ENCODE results near the gene FLVCR1. TPM values are rescaled to one million over a fixed set of nuclear protein-coding genes. Genes with fewer than 3 reads are reported as not detected.
"Not testable (repeated sequence)": the region's sequence is repeated elsewhere in the genome, so short reads cannot be mapped to it uniquely, and the experiment has no call there.

FLVCR1 gene
- total RNA-seq, 1 donor from 2014 or later = 4.9 TPM

- H3K4me1 Mint-ChIP-seq (ENCODE audit: unreplicated experiment) = peaks cover 11% of the 10 kb centered on the region
- no peak overlapping the region for H3K27ac Mint-ChIP-seq (ENCODE audit: unreplicated experiment)
- no peaks in the 10 kb centered on the region for H3K27me3 Mint-ChIP-seq (ENCODE audit: unreplicated experiment)
- no peak overlapping the region for H3K4me3 Mint-ChIP-seq (ENCODE audit: unreplicated experiment)
- peaks cover 9% of the 10 kb centered on the region for H3K36me3 Mint-ChIP-seq (ENCODE audit: unreplicated experiment)
- no peaks in the 10 kb centered on the region for H3K9me3 Mint-ChIP-seq (ENCODE audit: unreplicated experiment)
- no peak for DNase-seq (ENCODE audit: extremely low spot score, unreplicated experiment)
- no peak for TF ChIP-seq CTCF (IDR thresholded peaks at IDR 0.05)
Observed at GRCh38 chr1:212862111-212862690, 4.1 kb downstream of the FLVCR1 start.

- DNase-seq (ENCODE audit: extremely low spot score, unreplicated experiment); H3K4me3 Mint-ChIP-seq (ENCODE audit: unreplicated experiment); H3K4me1 Mint-ChIP-seq (ENCODE audit: unreplicated experiment); H3K9me3 Mint-ChIP-seq (ENCODE audit: unreplicated experiment); H3K27me3 Mint-ChIP-seq (ENCODE audit: unreplicated experiment); H3K27ac Mint-ChIP-seq (ENCODE audit: unreplicated experiment): not testable (repeated sequence)
- peaks cover 10% of the 10 kb centered on the region for H3K36me3 Mint-ChIP-seq (ENCODE audit: unreplicated experiment)
Observed at GRCh38 chr1:212863345-212863744, 5.3 kb downstream of the FLVCR1 start.

GRCh38 chr1:212864201-212864600 is 6.1 kb downstream of the FLVCR1 start:
- peaks cover 10% of the 10 kb centered on the region for H3K36me3 Mint-ChIP-seq (ENCODE audit: unreplicated experiment)
- no peak overlapping the region for H3K4me3 Mint-ChIP-seq (ENCODE audit: unreplicated experiment)
- H3K4me1 Mint-ChIP-seq (ENCODE audit: unreplicated experiment) = peaks cover 3% of the 10 kb centered on the region
- H3K27ac Mint-ChIP-seq (ENCODE audit: unreplicated experiment) = no peak overlapping the region
- no peak for DNase-seq (ENCODE audit: extremely low spot score, unreplicated experiment)
- no peaks in the 10 kb centered on the region for H3K27me3 Mint-ChIP-seq (ENCODE audit: unreplicated experiment)
- no peak for TF ChIP-seq CTCF (IDR thresholded peaks at IDR 0.05)
- no peaks in the 10 kb centered on the region for H3K9me3 Mint-ChIP-seq (ENCODE audit: unreplicated experiment)

GRCh38 chr1:212867192-212867591 is 9.1 kb downstream of the FLVCR1 start:
- Mint-ChIP-seq H3K9me3 (ENCODE audit: unreplicated experiment) (no peaks in the 10 kb centered on the region), H3K27me3 (ENCODE audit: unreplicated experiment) (no peaks in the 10 kb centered on the region), H3K4me1 (ENCODE audit: unreplicated experiment) (no peaks in the 10 kb centered on the region), H3K36me3 (ENCODE audit: unreplicated experiment) (peaks cover 13% of the 10 kb centered on the region), H3K27ac (ENCODE audit: unreplicated experiment) (no peak overlapping the region), H3K4me3 (ENCODE audit: unreplicated experiment) (no peak overlapping the region)
- DNase-seq (ENCODE audit: extremely low spot score, unreplicated experiment) = no peak
- no peak for TF ChIP-seq CTCF (IDR thresholded peaks at IDR 0.05)

GRCh38 chr1:212871976-212872375 is 13.9 kb downstream of the FLVCR1 start:
- H3K27ac Mint-ChIP-seq (ENCODE audit: unreplicated experiment) = no peak overlapping the region
- no peaks in the 10 kb centered on the region for H3K4me1 Mint-ChIP-seq (ENCODE audit: unreplicated experiment)
- peaks cover 30% of the 10 kb centered on the region for H3K36me3 Mint-ChIP-seq (ENCODE audit: unreplicated experiment)
- no peak overlapping the region for H3K4me3 Mint-ChIP-seq (ENCODE audit: unreplicated experiment)
- no peak for DNase-seq (ENCODE audit: extremely low spot score, unreplicated experiment)
- TF ChIP-seq CTCF (IDR thresholded peaks at IDR 0.05) = no peak
- no peaks in the 10 kb centered on the region for H3K27me3 Mint-ChIP-seq (ENCODE audit: unreplicated experiment)
- no peaks in the 10 kb centered on the region for H3K9me3 Mint-ChIP-seq (ENCODE audit: unreplicated experiment)

- Mint-ChIP-seq H3K36me3 (ENCODE audit: unreplicated experiment) (peaks cover 33% of the 10 kb centered on the region), H3K9me3 (ENCODE audit: unreplicated experiment) (no peaks in the 10 kb centered on the region), H3K4me1 (ENCODE audit: unreplicated experiment) (no peaks in the 10 kb centered on the region), H3K27me3 (ENCODE audit: unreplicated experiment) (no peaks in the 10 kb centered on the region), H3K4me3 (ENCODE audit: unreplicated experiment) (no peak overlapping the region), H3K27ac (ENCODE audit: unreplicated experiment) (no peak overlapping the region)
- TF ChIP-seq CTCF (IDR thresholded peaks at IDR 0.05) = no peak
- DNase-seq (ENCODE audit: extremely low spot score, unreplicated experiment) = no peak
Observed at GRCh38 chr1:212873518-212873917, 15.4 kb downstream of the FLVCR1 start.

Data from osteocyte (in vitro differentiated cells).